GM10266 (cell line): Measurements from ENCODE around the gene SH2D5.
A peak's percentile ranks its signal among the peaks of the same experiment; 100 is the strongest.

Experiments used
- DNase-seq: peaks from one replicate; pipeline ENCODE4 v3.0.0; 2012; ENCODE audit errors: extremely low spot score
- CTCF ChIP-seq: IDR thresholded peaks from 2 replicates; pipeline ENCODE4 v1.5.1; 2012; ENCODE audit warnings: mild to moderate bottlenecking, low read depth; ENCODE audit not compliant: control insufficient read depth, insufficient read depth; ENCODE audit errors: missing control alignments

Gene SH2D5

DNA sequence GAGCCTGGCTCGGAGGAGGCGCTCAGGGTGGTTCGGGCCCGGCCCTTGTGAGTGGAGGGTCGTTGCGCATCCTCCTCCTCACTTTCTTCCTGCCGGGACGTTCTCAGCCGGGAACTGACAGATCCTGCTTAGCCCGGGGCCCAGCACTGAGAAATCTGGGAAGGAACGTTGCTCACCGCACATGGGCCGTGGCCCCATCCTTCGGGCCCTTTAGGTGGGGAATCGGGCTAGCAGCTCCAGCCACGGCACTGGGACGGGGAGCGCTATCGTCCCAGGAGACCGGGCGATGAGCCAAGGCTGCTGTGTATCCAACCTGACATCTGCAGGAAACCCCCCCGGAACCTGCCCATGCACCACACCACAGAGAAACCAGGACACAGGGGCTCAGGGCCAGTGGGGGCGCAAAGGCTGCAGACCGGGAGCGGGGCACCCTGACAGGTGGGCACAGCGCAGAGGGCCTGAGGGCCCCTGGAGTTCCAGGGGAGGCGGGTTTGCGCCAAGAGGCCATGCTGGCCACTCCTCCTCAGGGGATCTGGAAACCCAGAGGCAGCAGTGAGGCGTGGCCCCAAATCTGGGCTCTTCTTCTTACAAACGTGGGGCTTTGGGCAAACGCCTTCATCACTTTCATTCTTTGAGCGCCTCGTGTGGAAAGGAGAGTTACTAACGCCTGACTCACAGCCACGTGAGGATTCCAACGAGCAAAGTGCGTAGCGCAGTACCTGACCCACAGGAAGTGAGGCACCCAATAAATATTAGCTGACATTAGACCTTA is at the start of gene SH2D5:
Gene SH2D5, minus strand, starts transcription at position 116 of the 772 bp plus-strand sequence. CDS start 4,659 bp downstream, outside the sequence.
- DNase-seq: peak; percentile 80
- peak; percentile 49 for TF ChIP-seq CTCF

DNA sequence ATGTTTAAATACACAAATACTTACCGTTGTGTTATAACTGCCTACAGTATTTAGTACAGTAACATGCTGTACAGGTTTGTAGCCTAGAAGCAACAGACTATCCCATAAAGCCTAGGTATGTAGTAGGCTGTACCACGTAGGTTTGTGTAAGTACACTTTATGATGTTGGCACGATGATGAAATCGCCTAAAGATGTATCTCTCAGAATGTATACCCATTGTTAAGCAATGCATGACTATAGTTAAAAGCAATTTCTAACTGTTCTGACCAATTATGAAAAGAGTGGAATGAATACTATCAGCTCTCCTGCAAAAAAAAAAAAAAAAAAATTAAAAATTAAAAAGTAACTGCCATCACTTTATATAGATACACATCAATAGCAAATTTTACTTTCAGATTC is 43.2 kb upstream of the SH2D5 start:
- no peak for TF ChIP-seq CTCF
- DNase-seq: no peak

- no peak for TF ChIP-seq CTCF
- no peak for DNase-seq
Measured at GRCh38 chr1:20771780-20772179, 39.3 kb upstream of the SH2D5 start.

GRCh38 chr1:20770314-20771087 is 38.0 kb upstream of the SH2D5 start:
- no peak for DNase-seq
- TF ChIP-seq CTCF: no peak

DNA sequence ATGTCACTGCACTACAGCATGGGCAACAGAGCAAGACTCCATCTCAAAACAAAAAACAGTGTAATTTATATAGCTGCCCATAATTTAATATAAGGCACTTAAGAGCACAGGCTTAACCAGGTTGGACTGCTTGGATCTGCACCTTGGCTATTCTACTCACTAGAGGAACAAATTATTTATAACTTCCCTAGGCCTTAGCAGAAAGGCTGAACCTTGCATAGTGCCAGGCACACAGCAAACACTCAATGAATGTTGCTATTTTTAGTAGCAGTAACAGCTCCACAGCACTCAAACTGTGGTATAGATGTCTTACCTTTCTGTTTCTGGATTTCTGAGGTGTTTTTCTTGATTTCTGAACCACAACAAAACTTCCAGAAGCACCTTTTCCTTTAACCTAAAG is 34.8 kb upstream of the SH2D5 start:
- no peak for DNase-seq
- TF ChIP-seq CTCF: no peak

DNA sequence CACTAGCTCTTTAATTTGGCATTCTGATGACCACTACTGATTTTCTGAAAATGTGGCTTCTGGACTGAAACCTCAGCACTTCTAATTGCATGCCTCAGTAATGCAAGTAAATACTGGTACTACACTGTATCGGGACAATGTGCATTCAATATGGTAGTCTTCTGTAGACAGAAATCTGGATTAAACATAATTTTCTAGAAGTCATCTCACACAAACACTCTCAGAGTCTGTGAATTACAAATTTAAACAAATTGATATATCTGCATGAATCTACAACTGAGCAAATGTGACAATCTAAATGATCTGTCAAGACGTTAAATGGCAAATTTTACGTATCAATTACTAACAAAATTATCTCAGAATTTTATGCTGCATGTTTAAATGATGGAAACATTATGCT is 30.9 kb upstream of the SH2D5 start:
- TF ChIP-seq CTCF: no peak
- DNase-seq: no peak

DNA sequence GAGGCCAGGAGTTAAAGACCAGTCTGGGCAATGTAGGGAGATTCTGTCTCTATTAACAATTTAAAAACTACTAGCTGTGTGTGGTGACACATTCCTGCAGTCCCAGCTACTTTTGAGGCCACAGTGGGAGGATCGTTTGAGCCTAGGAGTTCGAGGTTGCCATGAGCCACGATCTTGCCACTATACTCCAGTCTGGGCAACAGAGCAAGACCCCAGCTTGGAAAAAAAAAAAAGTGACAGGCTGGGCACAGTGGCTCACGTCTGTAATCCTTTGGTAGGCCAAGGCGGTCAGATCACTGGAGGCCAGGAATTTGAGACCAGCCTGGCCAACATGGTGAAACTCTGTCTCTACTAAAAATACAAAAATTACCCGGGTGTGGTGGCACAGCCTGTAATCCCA is 27.8 kb upstream of the SH2D5 start:
- no peak for DNase-seq
- TF ChIP-seq CTCF: no peak
